WI38 (cell line): ENCODE measurements around the gene DHX58.

Experiments used
- H3K4me3 ChIP-seq: 2 replicates; pipeline ENCODE4 v1.5.1; 2011; ENCODE audit warnings: low read depth, mild to moderate bottlenecking, control low read depth, low read length
- TF ChIP-seq, protein P1 (sequence below): IDR thresholded peaks from 2 replicates; pipeline ENCODE4 v1.5.1; 2012; ENCODE audit warnings: low read depth, mild to moderate bottlenecking, control low read depth, low read length

DHX58 gene

DNA sequence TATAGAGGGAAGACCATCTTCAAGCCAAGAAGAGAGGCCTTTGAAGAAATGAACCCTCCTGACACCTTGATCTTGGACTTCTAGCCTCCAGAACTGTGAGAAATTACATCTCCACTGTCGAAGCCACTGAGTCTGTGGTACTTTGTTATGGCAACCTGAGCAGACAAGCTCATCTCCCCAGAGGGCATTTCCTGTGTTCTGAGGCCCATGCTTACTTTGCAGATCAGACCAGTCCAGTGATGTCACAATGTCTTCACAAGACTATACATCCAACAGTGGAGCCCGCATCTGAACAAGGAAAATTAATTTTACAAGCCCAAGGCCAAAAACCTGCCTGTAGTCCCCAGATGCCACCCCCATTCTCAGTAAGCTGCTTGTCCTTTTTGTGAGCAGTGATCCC lies 47.3 kb downstream of the DHX58 start:
- H3K4me3 ChIP-seq: no peak overlapping the region
- TF ChIP-seq, protein P1, sequence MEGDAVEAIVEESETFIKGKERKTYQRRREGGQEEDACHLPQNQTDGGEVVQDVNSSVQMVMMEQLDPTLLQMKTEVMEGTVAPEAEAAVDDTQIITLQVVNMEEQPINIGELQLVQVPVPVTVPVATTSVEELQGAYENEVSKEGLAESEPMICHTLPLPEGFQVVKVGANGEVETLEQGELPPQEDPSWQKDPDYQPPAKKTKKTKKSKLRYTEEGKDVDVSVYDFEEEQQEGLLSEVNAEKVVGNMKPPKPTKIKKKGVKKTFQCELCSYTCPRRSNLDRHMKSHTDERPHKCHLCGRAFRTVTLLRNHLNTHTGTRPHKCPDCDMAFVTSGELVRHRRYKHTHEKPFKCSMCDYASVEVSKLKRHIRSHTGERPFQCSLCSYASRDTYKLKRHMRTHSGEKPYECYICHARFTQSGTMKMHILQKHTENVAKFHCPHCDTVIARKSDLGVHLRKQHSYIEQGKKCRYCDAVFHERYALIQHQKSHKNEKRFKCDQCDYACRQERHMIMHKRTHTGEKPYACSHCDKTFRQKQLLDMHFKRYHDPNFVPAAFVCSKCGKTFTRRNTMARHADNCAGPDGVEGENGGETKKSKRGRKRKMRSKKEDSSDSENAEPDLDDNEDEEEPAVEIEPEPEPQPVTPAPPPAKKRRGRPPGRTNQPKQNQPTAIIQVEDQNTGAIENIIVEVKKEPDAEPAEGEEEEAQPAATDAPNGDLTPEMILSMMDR: no peak

GRCh38 chr17:42062681-42063080 lies 49.8 kb downstream of the DHX58 start:
- TF ChIP-seq, protein P1: no peak
- H3K4me3 ChIP-seq: no peak overlapping the region

DNA sequence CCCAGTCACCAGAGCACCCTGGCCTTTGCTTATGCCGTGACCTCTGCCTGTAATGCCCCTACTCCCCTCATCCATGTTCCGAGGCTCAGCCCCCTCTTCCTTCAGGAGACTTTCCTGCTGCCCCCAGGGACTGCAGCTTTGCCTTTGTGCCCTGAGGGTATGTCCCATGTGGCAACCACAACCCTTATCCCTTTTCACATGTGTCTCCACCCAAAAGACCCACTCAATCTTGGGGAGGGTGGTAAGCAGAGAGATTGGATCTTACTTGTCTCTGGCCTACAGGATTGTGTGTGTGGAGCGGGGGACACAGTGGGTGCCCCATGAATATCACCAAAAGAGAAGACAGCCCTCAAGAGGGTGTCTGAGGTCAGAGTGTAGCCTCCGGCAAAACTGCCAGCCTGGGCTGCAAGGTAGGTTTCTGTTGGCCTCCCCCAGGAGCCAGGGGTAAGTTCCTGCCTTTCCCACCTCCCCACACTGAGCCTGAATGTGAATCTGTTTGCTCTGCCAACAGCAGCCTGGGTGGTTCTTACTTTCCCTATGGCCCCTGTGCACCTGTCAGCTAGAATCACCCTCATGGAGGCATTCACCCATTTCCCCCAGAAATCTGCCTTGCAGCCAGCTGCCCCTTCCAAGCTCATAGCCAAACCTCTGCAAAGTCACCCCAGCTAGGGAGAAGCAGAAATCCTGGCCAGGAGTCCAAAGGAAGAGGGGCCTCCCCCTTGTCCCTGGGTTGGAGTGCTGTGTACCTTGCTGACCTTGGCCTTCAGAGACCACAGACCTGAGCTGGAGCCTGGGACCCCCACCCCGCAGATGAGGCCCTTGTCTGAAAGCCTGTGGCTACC lies 50.6 kb downstream of the DHX58 start:
- TF ChIP-seq, protein P1: no peak
- H3K4me3 ChIP-seq: no peak overlapping the region

- H3K4me3 ChIP-seq: no peak overlapping the region
- TF ChIP-seq, protein P1: no peak
These were observed 52.3 kb downstream of the DHX58 start for GRCh38 chr17:42060231-42060630.

- no peak overlapping the region for H3K4me3 ChIP-seq
- TF ChIP-seq, protein P1: no peak
These were observed 52.7 kb downstream of the DHX58 start for GRCh38 chr17:42059815-42060214.

GRCh38 chr17:42058063-42058462 lies 54.5 kb downstream of the DHX58 start:
- H3K4me3 ChIP-seq: no peak overlapping the region
- TF ChIP-seq, protein P1: no peak

DNA sequence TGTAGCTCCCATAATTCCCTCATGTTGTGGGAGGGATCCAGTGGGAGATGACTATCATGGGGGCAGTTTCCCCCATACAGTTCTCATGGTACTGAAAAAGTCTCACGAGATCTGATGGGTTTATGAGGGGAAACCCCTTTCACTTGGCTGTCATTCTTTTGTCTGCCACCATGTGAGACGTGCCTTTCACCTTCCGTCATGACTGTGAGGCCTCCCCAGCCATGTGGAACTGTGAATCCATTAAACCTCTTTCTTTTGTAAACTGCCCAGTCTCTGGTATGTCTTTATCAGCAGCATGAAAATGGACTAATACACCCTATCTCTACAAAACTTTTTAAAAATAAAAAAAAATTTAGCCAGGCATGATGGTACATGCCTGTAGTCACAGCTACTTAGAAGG lies 55.9 kb downstream of the DHX58 start:
- H3K4me3 ChIP-seq: no peak overlapping the region
- TF ChIP-seq, protein P1: no peak
